Airway epithelial cell (primary cell): ENCODE results near the gene GZMA. TPM values are rescaled to one million over a fixed set of nuclear protein-coding genes. Genes with fewer than 3 reads are reported as not detected.

ENCODE experiments used
- total RNA-seq: library from RNA; depleted of rRNA; stranded (reverse); fragments of >200 nt; gene quantifications from 2 replicates; pipeline ENCODE4 v1.2.3, GENCODE V29; 2015

GZMA gene
- not detected in 2 replicates for total RNA-seq

DNA sequence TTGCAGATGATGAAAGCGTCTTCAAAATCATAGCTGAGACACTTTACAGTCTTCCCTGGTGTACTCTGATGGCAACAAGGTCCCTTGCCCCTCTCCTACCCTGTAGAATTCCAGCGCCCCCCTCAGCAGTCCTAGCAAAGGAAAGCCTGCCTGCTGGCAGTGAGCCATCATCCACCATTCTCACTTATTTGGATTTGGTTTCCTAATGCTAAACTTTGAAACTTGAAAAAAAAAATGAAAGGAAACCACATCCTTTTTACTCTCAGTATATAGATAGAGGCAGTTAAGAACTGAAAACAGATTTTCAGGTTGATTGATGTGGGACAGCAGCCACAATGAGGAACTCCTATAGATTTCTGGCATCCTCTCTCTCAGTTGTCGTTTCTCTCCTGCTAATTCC lies at the start of gene GZMA:
TSS of gene GZMA (plus strand) at position 299 of the 400 bp plus-strand sequence. CDS start at position 336, 37 bp downstream.

Other genes with a start within 250 kb of the GZMA start
- gene ESM1, start 117.1 kb upstream of the GZMA start, total RNA-seq = 0.14 and 0.56 TPM in 2 replicates
- gene GZMK, start 78.4 kb upstream of the GZMA start, total RNA-seq = not detected in 2 replicates
- gene GPX8, start 57.5 kb downstream of the GZMA start, total RNA-seq = 26.2 and 35.0 TPM in 2 replicates
- gene CDC20B, start 70.5 kb downstream of the GZMA start, total RNA-seq = not detected in 2 replicates
- gene MCIDAS, start 124.7 kb downstream of the GZMA start, total RNA-seq = 0.42 TPM in 1 of 2 replicates, not detected in the other
- 1.8 and 3.5 TPM in 2 replicates for gene CCNO, start 131.0 kb downstream of the GZMA start, total RNA-seq
- 22.5 and 28.9 TPM in 2 replicates for gene DHX29, start 205.0 kb downstream of the GZMA start, total RNA-seq
- gene MTREX, start 205.3 kb downstream of the GZMA start, total RNA-seq = 82.4 and 112 TPM in 2 replicates